Epithelial cell of esophagus (primary cell): ENCODE results near the gene KDM4E.

Experiments used
- DNase-seq: peaks from one replicate; pipeline ENCODE4 v3.0.0; 2010; ENCODE audit warnings: low read depth
- H3K4me3 ChIP-seq: 2 replicates; pipeline ENCODE4 v1.5.1; 2011; ENCODE audit warnings: mild to moderate bottlenecking, low read length, control low read depth
- TF ChIP-seq, protein P1 (sequence below): IDR thresholded peaks from 2 replicates; pipeline ENCODE4 v1.5.1; 2011; ENCODE audit warnings: low read depth, mild to moderate bottlenecking, low read length, control low read depth, inconsistent platforms; ENCODE audit not compliant: insufficient read depth; ENCODE audit errors: missing control alignments

The KDM4E gene

DNA sequence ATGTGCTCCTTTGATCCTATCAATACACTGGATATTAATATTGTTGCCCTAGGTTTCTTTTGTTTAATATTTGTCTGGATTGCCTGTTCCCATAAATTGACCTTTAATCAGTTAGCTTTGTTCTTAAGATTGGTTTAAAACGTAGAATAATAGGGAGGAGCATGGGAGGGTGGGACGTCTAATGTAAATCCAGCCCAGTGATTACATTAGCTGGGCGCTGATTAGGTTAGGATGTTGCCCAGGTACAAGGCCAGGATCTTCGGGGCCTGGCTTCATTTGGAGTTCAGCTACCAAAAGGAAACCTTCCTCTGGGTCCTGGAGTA, 41.6 kb downstream of the KDM4E start, which contains the start of gene SRSF8:
TSS of gene SRSF8 (plus strand) at position 204 of the 323 bp plus-strand sequence. CDS start 308 bp downstream, outside the sequence.
- DNase-seq = no peak
- TF ChIP-seq, protein P1, sequence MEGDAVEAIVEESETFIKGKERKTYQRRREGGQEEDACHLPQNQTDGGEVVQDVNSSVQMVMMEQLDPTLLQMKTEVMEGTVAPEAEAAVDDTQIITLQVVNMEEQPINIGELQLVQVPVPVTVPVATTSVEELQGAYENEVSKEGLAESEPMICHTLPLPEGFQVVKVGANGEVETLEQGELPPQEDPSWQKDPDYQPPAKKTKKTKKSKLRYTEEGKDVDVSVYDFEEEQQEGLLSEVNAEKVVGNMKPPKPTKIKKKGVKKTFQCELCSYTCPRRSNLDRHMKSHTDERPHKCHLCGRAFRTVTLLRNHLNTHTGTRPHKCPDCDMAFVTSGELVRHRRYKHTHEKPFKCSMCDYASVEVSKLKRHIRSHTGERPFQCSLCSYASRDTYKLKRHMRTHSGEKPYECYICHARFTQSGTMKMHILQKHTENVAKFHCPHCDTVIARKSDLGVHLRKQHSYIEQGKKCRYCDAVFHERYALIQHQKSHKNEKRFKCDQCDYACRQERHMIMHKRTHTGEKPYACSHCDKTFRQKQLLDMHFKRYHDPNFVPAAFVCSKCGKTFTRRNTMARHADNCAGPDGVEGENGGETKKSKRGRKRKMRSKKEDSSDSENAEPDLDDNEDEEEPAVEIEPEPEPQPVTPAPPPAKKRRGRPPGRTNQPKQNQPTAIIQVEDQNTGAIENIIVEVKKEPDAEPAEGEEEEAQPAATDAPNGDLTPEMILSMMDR = no peak
- peak within 1 kb of the TSS; percentile 94 for H3K4me3 ChIP-seq

DNA sequence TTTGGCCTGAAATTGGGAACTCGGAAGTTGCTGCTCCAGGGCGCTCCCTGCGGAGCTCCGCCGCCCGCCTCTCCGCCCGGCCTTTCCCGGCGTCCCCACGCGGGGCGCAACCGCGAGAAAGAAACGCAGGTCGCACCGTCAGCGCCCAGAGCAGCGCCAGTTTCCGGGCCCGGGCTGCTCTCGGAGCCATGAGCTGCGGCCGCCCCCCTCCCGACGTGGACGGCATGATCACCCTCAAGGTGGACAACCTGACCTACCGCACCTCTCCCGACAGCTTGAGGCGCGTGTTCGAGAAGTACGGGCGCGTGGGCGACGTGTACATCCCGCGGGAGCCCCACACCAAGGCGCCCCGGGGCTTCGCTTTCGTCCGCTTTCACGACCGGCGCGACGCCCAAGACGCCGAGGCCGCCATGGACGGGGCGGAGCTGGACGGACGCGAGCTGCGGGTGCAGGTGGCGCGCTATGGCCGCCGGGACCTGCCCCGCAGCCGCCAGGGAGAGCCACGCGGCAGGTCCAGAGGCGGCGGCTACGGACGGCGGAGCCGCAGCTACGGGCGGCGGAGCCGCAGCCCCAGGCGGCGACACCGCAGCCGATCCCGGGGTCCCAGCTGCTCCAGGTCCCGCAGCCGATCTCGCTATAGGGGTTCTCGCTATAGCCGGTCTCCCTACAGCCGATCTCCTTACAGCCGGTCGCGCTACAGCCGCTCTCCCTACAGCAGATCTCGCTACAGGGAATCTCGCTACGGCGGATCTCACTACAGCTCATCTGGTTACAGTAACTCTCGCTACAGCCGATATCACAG, 42.2 kb downstream of the KDM4E start:
- peak; percentile 74 for DNase-seq
- peak overlapping the region; percentile 94 for H3K4me3 ChIP-seq
- TF ChIP-seq, protein P1 = peak; percentile 51

DNA sequence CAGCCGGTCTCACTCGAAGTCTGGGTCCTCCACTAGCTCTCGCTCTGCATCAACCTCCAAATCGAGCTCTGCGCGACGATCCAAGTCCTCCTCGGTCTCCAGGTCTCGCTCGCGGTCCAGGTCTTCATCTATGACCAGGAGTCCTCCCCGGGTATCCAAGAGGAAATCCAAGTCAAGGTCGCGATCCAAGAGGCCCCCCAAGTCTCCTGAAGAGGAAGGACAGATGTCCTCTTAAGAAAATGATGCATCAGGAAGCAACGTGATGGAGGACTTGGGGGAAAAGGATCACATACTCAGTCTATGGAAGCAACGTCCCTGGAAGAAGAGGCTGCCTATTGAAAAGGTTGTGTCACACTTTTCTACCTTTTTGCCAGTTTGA, 42.8 kb downstream of the KDM4E start:
- TF ChIP-seq, protein P1 = no peak
- peak overlapping the region; percentile 94 for H3K4me3 ChIP-seq
- no peak for DNase-seq

DNA sequence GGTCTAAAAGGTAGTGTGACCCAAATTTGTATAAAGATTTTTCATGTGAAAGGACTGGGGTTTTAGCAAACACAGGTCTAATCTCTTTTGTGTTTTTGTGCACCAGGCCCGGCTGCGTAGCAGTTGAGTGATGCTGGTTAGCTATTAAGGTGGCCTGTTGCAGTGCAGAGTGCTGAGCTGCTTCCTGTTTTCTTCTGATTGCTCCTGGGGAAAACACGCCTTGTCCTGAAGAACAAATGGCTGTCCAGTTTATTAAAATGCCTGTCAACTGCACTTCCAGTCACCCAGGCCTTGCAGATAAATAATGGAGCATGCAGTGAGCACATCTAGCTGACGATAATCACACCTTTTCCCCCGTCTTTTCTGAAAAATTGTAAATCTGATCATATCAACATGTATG, 43.5 kb downstream of the KDM4E start:
- H3K4me3 ChIP-seq = peak overlapping the region; percentile 94
- TF ChIP-seq, protein P1 = no peak
- DNase-seq = peak; percentile 97

DNA sequence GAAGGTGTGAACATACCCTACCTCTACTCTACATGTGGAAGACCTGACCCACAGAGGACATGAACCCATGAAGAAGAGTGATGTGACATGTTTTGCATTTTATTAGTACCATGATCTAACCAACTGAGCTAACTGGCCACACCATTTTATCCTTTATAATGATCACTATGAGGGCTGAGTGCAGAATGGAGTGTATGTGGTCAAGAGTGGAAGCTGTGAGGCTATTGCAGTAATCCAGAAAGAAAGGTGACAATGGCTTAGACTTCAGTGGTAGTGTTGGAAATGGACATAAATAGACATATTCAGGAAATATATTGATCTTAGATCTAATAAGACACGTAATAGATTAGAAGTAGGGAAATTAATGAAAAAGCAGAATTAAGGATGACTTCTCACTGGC, 45.4 kb downstream of the KDM4E start:
- TF ChIP-seq, protein P1 = no peak
- no peak for DNase-seq

DNA sequence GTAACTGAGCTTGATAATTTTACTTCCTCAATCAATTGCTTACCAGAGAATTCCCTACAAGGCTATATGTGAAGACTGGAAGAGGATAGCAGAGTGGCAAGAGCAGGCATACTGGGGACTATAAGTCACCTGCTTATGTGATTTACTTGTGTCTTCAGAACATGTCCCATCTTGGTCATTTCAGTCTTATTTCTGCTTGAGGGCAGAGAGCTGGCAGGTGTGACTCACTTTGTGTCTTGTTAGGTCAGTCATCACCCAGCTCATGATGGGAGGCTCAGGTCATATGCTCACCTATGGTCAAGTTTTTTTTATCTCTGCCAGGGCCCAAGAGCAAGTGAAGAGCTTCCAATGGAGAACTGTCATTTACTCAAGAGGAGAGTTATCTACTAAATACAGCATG, 47.9 kb downstream of the KDM4E start:
- peak; percentile 72 for DNase-seq
- TF ChIP-seq, protein P1 = no peak
- H3K4me3 ChIP-seq = no peak overlapping the region

More for the DNA sequence above, 45.4 kb downstream of the KDM4E start:
- no peak overlapping the region for H3K4me3 ChIP-seq
